WTC11 (cell line): Measurements from ENCODE around the gene HMCES.

Source experiments
- CTCF ChIP-seq: fragments of 200-600 bp; IDR thresholded peaks from 2 replicates; pipeline ENCODE4 v1.8.0; 2022; ENCODE audit warnings: antibody characterized with exemption
- ZNF532 ChIP-seq: fragments of 250-450 bp; sonication (Bioruptor Pico); IDR thresholded peaks from 2 replicates; pipeline ENCODE4 v1.9.0; 2021; ENCODE audit warnings: mild to moderate bottlenecking, borderline replicate concordance
- TF ChIP-seq, protein P1 (sequence below): sonication (generic); formaldehyde crosslinking; IDR thresholded peaks from 2 replicates; pipeline ENCODE4 v1.8.0; 2022; ENCODE audit warnings: mild to moderate bottlenecking, missing genetic modification reagents

GRCh38 chr3:129282727-129283327 is 4.2 kb downstream of the HMCES start:
- TF ChIP-seq, protein P1, sequence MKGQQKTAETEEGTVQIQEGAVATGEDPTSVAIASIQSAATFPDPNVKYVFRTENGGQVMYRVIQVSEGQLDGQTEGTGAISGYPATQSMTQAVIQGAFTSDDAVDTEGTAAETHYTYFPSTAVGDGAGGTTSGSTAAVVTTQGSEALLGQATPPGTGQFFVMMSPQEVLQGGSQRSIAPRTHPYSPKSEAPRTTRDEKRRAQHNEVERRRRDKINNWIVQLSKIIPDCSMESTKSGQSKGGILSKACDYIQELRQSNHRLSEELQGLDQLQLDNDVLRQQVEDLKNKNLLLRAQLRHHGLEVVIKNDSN (CRISPR knock-in tag): no peak
- TF ChIP-seq ZNF532 (CRISPR knock-in tag) (no peak), CTCF (no peak)
